ENCODE measurements around the gene CTIF.

CTIF gene

GRCh38 chr18:48665654-48666053, 126.8 kb downstream of the CTIF start:
- TF ChIP-seq CTCF (IDR thresholded peaks at IDR 0.05; ENCODE audit: low read depth, low read length, missing control alignments): no peak
- H3K27me3 ChIP-seq (replicated peaks): no peaks in the 10 kb centered on the region
- peaks cover 40% of the 10 kb centered on the region for H3K36me3 ChIP-seq (replicated peaks)
- DNase-seq: no peak
- in situ Hi-C loops (cut with HindIII; ENCODE audit: low pct_ligation_motif_present, low sequenced_read_pairs): no loop called here
- H3K4me3 ChIP-seq (ENCODE audit: low read depth, low read length): no peak overlapping the region
- no peak overlapping the region for H3K27ac ChIP-seq

- Histone ChIP-seq H3K27ac (no peak overlapping the region), H3K27me3 (replicated peaks) (no peaks in the 10 kb centered on the region), H3K4me3 (ENCODE audit: low read depth, low read length) (no peak overlapping the region), H3K36me3 (replicated peaks) (peaks cover 48% of the 10 kb centered on the region)
- in situ Hi-C loops (cut with HindIII; ENCODE audit: low pct_ligation_motif_present, low sequenced_read_pairs): no loop called here
- DNase-seq: no peak
- TF ChIP-seq CTCF (IDR thresholded peaks at IDR 0.05; ENCODE audit: low read depth, low read length, missing control alignments): no peak
These were observed 127.8 kb downstream of the CTIF start for GRCh38 chr18:48666613-48667012.

- Histone ChIP-seq H3K27me3 (replicated peaks) (no peaks in the 10 kb centered on the region), H3K36me3 (replicated peaks) (peaks cover 48% of the 10 kb centered on the region), H3K4me3 (ENCODE audit: low read depth, low read length) (no peak overlapping the region), H3K27ac (no peak overlapping the region)
- in situ Hi-C loops (cut with HindIII; ENCODE audit: low pct_ligation_motif_present, low sequenced_read_pairs): no loop called here
- peak; percentile 72 for TF ChIP-seq CTCF (IDR thresholded peaks at IDR 0.05; ENCODE audit: low read depth, low read length, missing control alignments)
- no peak for DNase-seq
These were observed 128.7 kb downstream of the CTIF start for GRCh38 chr18:48667276-48668254.

GRCh38 chr18:48668466-48669179, 129.8 kb downstream of the CTIF start:
- in situ Hi-C loops (cut with HindIII; ENCODE audit: low pct_ligation_motif_present, low sequenced_read_pairs): no loop called here
- peak; percentile 48 for TF ChIP-seq CTCF (IDR thresholded peaks at IDR 0.05; ENCODE audit: low read depth, low read length, missing control alignments)

GRCh38 chr18:48669180-48669675, 130.4 kb downstream of the CTIF start:
- no peak for DNase-seq
- in situ Hi-C loops (cut with HindIII; ENCODE audit: low pct_ligation_motif_present, low sequenced_read_pairs): no loop called here
- no peak overlapping the region for H3K4me3 ChIP-seq (ENCODE audit: low read depth, low read length)
- no peak for TF ChIP-seq CTCF (IDR thresholded peaks at IDR 0.05; ENCODE audit: low read depth, low read length, missing control alignments)
- no peaks in the 10 kb centered on the region for H3K27me3 ChIP-seq (replicated peaks)
- H3K36me3 ChIP-seq (replicated peaks): peaks cover 48% of the 10 kb centered on the region
- H3K27ac ChIP-seq: no peak overlapping the region

More at GRCh38 chr18:48668466-48669179, 129.8 kb downstream of the CTIF start:
- H3K36me3 ChIP-seq (replicated peaks): peaks cover 48% of the 10 kb centered on the region
- DNase-seq: no peak
- no peaks in the 10 kb centered on the region for H3K27me3 ChIP-seq (replicated peaks)
- no peak overlapping the region for H3K4me3 ChIP-seq (ENCODE audit: low read depth, low read length)
- no peak overlapping the region for H3K27ac ChIP-seq

Data from brain microvascular endothelial cell (primary cell).